ENCODE results near the gene CNDP2.

CNDP2 gene

DNA sequence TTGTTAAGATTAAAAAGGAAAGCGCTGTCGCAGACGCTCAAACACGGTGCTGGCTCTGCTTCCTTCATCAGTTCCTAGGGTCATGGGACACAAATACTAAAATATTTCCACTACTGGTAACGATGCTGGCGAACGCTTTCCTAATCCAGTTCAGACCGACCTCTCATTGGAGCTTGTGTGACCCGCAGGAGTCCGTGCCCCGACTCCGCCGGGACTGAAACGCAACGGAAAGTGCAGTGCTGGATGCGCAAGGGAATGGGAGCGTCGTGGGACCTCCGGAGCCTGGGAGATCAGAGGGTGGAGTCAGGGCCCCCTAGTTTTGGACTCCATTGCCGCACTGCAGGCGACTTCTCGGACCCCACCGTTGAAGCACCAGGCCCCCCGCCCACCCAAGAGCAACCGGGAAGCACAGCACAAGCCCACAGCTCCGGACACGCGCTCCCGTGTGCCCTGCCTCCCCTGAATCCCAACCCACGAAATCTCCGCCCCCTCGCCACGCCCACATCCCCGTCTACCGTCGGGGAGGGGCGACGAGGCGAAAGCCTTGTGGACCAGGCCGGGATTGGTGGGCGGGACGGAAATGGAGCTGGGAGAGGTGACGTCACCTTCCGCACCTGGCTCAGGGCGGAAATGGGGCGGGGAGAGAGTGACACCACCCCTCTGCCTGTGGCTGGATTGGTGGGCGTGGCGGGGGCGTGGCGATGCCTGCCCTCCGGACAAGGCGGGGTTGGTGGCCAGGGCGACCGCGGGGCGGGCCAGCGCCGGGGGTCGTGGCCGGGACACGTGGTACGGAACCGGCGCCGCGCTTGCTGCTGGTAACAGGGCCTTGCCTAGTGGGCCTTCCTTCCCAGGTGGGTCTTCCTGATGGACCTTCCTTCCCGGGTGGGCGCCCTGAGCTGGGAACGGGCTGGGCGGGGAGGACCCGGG is at the start of gene CNDP2:
Gene CNDP2, plus strand, starts transcription at position 783 of the 927 bp plus-strand sequence. CDS start 3,611 bp downstream, outside the sequence.
- DNase-seq = peak; percentile 99

DNA sequence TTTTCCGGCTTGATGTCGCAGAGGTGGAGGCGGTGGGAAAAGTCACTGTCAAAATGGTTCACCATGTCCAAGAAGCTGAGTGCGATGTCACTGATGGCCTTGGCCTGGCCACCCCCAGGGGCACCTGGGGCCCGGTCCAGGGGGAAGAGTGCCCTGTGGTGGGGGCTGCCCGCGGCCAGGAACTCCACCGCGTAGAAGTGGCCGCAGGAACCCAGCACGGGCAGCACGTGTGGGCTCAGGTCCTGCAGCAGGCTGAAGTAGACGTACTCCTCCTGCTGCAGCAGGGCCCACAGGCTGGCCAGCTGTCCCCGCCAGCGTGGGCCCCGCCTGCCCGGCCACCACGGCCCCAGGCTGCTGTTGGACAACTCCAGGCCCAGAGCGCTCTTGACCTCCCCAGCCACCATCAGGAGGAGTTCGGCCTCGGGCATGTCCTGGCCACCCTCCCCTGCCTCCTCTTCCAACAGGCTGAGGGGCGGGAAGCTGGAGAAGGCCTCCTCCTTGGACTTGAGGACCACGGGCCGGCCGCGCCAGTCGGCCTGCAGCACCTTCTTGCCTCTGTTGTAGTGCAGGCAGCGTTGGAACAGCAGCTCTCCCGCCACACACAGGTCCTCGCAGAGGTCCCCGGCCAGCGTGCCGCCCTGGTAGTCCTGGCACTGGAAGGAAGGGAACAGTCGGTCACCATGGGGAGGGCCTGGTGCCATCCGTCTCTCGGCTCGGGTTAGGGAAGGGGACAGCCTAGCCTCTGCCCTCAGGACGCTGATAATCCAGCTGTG is 49.3 kb upstream of the CNDP2 start:
- no peak for DNase-seq

DNA sequence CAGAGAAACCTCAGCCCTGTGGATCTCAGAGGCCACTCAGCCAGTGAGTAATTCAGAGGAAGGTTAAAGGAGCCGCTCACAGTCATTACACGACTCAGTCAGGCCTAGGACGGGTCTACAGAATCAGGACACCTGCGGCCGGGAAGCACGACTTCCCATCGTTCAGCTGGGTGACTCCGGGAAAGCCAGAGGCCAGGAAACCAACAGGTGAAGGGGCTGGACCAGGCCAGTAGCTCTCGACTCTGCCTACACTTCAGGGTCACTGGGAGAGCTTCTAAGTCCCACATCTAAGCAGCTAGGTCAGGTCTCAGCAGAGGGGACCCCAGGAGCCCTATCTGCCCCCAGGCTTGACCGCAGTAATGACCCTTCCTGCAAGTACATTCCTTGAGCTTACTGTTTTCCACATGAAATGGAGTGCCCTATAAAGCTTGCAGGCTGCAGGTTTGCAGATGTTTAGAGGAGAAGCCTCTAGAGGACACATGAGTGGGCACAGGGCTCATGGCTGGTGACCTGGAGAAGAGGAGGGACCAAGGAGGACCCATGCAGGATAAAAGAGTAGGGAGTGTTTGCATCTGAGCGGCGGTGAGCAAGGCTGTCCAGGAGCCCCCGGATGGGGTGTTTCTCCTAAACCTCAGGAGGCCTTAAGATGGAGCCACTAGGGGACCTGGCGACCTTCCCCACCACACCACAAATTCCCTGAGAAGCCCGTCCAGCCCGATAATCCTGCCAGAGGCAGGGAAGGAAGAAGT is 48.6 kb upstream of the CNDP2 start:
- DNase-seq = no peak

- DNase-seq = no peak
These were observed 45.5 kb upstream of the CNDP2 start for GRCh38 chr18:74450626-74451025.

DNA sequence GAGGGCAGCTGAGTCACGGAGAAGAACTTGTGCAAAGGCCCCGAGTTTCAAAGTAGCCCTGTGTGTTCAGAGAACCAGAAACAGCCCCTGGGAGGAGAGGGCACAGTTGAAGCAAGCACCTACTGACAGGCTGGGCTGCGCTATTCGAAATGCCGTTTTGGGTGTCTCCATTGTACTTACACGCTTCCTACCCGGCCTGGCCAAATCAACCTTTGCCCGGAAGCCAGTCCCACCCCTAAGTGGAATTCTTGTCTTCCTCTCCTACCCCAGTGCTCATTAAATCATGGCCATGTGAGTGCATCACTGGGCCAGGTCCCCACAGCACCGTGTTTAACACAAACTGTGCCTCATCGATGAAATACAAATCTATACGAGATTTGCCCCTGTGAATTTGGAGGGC is 45.0 kb upstream of the CNDP2 start:
- DNase-seq = no peak

GRCh38 chr18:74453016-74453566 is 43.1 kb upstream of the CNDP2 start:
- no peak for DNase-seq

DNA sequence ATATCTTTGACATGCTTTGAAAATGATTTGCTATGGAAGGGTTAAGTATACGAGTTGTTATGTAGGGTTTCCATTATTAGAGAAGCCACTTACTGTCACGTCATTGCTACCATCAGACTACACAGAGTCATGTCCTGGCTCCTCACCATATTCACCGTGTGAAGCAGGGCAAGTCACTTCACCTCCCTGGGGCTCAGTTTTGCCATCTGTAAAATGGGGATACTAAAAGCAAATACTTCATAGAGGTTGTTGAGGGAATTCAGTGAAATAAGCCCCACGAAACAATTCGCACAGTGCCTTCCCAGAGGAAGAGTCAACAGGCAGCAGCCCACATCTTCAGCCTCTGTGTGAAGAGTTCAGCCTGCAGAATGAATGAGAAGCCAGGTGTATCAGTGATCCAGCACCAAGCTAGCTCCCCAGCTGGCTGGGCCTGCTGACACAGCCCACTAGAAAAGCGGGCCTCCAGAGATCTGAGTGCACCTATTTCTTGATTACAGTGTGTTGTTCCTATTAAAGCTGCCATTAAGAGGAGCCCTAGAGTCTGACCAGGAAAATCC is 42.4 kb upstream of the CNDP2 start:
- no peak for DNase-seq

- DNase-seq = no peak
These were observed 41.8 kb upstream of the CNDP2 start for GRCh38 chr18:74454279-74454751.

GRCh38 chr18:74455386-74455785 is 40.8 kb upstream of the CNDP2 start:
- DNase-seq = no peak

DNA sequence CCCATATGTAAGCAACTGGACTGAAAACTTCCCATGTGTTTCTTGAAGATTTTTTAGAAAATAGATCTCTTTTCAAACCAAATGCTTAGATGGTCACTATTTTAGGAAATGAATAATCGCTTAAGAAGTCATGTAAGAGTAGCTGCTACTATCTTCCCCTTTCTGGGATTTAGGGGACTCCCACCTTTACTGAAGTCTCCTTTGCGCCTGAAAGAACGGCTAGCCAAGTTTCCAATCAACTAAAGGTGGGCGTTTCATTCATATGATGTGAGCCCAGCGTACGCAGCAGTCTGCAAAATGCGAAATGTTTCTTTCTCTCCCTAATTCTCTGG is 40.2 kb upstream of the CNDP2 start:
- no peak for DNase-seq

DNA sequence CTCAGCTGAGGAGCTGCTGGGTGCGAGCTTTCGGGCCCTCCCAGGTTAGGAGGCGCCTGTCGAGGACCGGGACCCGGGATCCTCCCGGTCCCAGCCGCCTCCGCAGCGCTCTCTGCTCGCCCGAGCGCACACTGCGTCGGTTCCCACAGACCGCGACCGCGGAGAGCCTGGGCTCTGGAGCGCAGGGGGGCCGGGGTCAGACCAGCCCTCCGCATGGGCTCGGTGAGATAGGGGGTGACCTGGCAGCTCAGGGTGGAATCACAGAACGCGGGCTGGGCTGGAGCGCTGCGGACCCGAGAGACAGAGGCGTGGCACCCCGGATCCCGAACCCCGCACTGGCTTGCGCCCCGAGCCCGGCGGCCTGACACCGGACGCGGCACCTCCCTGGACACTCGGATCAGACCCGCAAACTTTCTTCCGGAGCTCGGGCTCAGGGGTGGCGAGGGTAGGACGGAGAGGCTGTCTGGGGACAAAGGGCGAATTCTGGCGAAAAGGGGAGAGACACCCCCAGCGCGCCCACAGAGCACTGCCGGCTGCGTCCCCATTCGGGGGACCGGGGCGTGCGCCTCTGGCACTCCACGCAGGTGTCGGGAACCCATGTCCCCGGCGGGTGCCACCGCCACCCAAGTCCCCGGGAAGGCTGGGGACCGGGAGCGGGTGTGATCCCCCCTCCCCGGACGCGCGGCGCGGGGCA is 39.7 kb upstream of the CNDP2 start:
- DNase-seq = no peak

- DNase-seq = no peak
These were observed 39.0 kb upstream of the CNDP2 start, which contains the start of gene DIPK1C for GRCh38 chr18:74457043-74457724. Gene DIPK1C (minus strand): TSS chr18:74457308. CDS start chr18:74457259, 49 bp downstream.

- DNase-seq = no peak
These were observed 38.3 kb upstream of the CNDP2 start for GRCh38 chr18:74457725-74458421.

GRCh38 chr18:74459889-74460288 is 36.3 kb upstream of the CNDP2 start:
- no peak for DNase-seq

DNA sequence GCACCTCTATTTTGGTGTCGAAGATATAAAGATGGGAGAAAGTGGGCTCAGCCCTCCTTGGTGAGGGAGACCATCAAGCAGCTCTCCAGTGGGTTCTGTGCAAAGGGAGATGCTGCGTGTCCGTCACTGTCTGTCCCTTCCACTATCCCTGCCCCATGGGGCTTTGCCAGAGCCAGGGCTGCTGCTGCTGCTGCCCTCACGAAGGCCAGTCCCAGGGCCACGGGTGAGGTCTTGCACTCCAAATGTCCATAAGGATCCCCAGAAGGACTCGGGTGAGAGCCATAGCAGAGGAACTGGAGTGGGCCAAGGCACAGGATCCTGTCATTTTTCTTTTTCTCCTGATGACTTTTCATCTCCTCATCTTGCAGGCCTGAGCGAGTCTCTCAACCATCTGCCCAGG is 35.3 kb upstream of the CNDP2 start:
- no peak for DNase-seq

- no peak for DNase-seq
These were observed 32.9 kb upstream of the CNDP2 start for GRCh38 chr18:74463254-74463653.

- DNase-seq = no peak
These were observed 32.2 kb upstream of the CNDP2 start for GRCh38 chr18:74463983-74464382.

GRCh38 chr18:74465775-74466174 is 30.4 kb upstream of the CNDP2 start:
- DNase-seq = no peak

DNA sequence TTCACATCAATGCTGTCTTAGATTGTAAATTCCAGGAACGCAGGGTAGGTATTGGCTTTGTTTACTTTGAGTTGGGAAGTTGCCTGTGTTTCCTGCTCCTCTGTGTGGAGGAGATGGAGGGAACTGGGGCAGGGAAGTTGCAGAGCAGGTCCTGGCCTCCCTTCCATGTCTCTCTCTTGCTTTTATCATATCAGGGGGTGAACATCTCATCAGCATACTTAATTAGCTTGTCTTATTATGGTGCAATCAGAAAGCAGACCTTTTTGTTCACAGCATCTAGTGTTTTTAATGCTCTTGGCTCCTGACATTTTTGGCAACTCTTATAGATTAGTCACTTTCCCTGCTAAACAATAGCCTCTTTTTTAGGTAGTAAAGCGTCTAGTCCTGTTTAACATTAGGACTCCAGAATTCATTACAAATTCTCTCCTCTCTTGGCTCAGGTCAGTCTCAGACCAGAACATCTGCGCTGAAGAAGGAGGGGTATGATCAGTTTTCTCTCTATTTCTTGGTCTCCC is 27.6 kb upstream of the CNDP2 start:
- no peak for DNase-seq

DNA sequence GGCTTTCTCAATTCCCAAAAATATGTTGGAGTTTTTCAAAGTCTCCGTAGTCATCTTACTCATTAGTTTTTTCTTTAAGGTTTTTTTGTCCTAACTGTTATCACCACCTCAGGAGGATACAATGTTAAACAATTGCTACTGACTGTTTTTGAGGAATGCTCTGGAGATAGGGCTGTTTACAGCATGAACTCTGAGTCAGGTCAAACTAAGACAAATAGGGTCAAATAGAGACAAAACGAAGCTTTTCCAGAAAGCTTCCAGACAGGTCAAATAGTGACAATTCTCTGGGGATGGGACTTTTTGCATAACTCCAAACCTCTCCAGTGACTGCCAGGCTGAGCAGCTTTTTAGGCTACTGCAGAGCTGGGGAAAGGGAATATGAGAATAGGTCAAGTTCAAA is 23.9 kb upstream of the CNDP2 start:
- no peak for DNase-seq
